Ectodermal cell (in vitro differentiated cells): ENCODE results near the gene LEUTX. TPM values are rescaled to one million over a fixed set of nuclear protein-coding genes. Genes with fewer than 3 reads are reported as not detected.

Experiments used
- H3K27ac ChIP-seq: 2 replicates; pipeline ENCODE4 v1.7.0; 2013; ENCODE audit warnings: mild to moderate bottlenecking, low read depth, low read length; ENCODE audit not compliant: insufficient read depth, poor library complexity, severe bottlenecking
- H3K27me3 ChIP-seq: 2 replicates; pipeline ENCODE4 v1.7.0; 2013; ENCODE audit warnings: mild to moderate bottlenecking, low read length; ENCODE audit not compliant: insufficient read depth, control insufficient read depth, poor library complexity, severe bottlenecking
- H3K36me3 ChIP-seq: one replicate; pipeline ENCODE4 v1.7.0; 2013; ENCODE audit warnings: low read length; ENCODE audit not compliant: control insufficient read depth, insufficient read depth
- H3K4me1 ChIP-seq: one replicate; pipeline ENCODE4 v1.7.0; 2013; ENCODE audit warnings: low read length; ENCODE audit not compliant: control insufficient read depth, insufficient read depth
- H3K4me3 ChIP-seq: 2 replicates; pipeline ENCODE4 v1.7.0; 2013; ENCODE audit warnings: low read depth, low read length, control low read depth; ENCODE audit not compliant: insufficient read depth
- H3K9me3 ChIP-seq: 2 replicates; pipeline ENCODE4 v1.7.0; 2013; ENCODE audit warnings: mild to moderate bottlenecking, low read length, moderate library complexity; ENCODE audit not compliant: control insufficient read depth
- WGBS, 2 experiments: methylation state at CpG; one replicate each; pipeline ENCODE4 v1.1.7; 2013; ENCODE audit warnings: missing lambda C conversion rate in 2 of 2; 5-methylcytosine and 5-hydroxymethylcytosine counted together
- polyA plus RNA-seq, 4 experiments: library from polyadenylated mRNA; stranded (reverse); fragments of 50-300 nt; gene quantifications; one replicate each; pipeline ENCODE4 v1.2.3, GENCODE V29; 2013

The LEUTX gene
- polyA plus RNA-seq (2013, experiment 1 of 4) = not detected
- not detected for polyA plus RNA-seq (2013, experiment 2 of 4)
- not detected for polyA plus RNA-seq (2013, experiment 3 of 4)
- not detected for polyA plus RNA-seq (2013, experiment 4 of 4)

GRCh38 chr19:39778763-39779162 is at the start of gene LEUTX:
LEUTX (plus strand) TSS chr19:39778854; CDS start chr19:39778921, 67 bp downstream.
- Histone ChIP-seq H3K4me1 (no peaks in the 10 kb centered on the region), H3K27ac (no peak within 1 kb of the TSS), H3K9me3 (no peaks in the 10 kb centered on the region), H3K36me3 (no peaks in the 10 kb centered on the region), H3K4me3 (no peak within 1 kb of the TSS), H3K27me3 (no peaks in the 10 kb centered on the region)
- WGBS, 2 experiments = 78 to 82% methylated on average over 4 of the region's 4 CpGs

GRCh38 chr19:39729594-39729993 is 49.1 kb upstream of the LEUTX start:
- Histone ChIP-seq H3K27ac (no peak overlapping the region), H3K4me1 (no peaks in the 10 kb centered on the region), H3K27me3 (peaks cover 6% of the 10 kb centered on the region), H3K36me3 (no peaks in the 10 kb centered on the region), H3K4me3 (no peak overlapping the region), H3K9me3 (no peaks in the 10 kb centered on the region)
- WGBS, 2 experiments = 65 to 87% methylated on average over 3 to 4 of the region's 4 CpGs

- no peaks in the 10 kb centered on the region for H3K9me3 ChIP-seq
- no peak overlapping the region for H3K27ac ChIP-seq
- peaks cover 6% of the 10 kb centered on the region for H3K27me3 ChIP-seq
- no peaks in the 10 kb centered on the region for H3K4me1 ChIP-seq
- 92% methylated on average over 1 of the region's 1 CpG; no CpG with 5 or more reads in 1 of the 2 experiments for WGBS, 2 experiments
- no peaks in the 10 kb centered on the region for H3K36me3 ChIP-seq
- no peak overlapping the region for H3K4me3 ChIP-seq
These were observed 47.0 kb upstream of the LEUTX start for GRCh38 chr19:39731685-39732084.

GRCh38 chr19:39733841-39734240 is 44.8 kb upstream of the LEUTX start:
- H3K4me3 ChIP-seq = no peak overlapping the region
- H3K4me1 ChIP-seq = peaks cover 2% of the 10 kb centered on the region
- H3K36me3 ChIP-seq = no peaks in the 10 kb centered on the region
- 76 to 82% methylated on average over 2 of the region's 2 CpGs for whole genome bisulfite sequencing, 2 experiments
- no peak overlapping the region for H3K27ac ChIP-seq
- no peaks in the 10 kb centered on the region for H3K9me3 ChIP-seq
- H3K27me3 ChIP-seq = no peaks in the 10 kb centered on the region

- Histone ChIP-seq H3K4me1 (peaks cover 3% of the 10 kb centered on the region), H3K36me3 (no peaks in the 10 kb centered on the region), H3K27ac (no peak overlapping the region), H3K9me3 (no peaks in the 10 kb centered on the region), H3K4me3 (no peak overlapping the region), H3K27me3 (no peaks in the 10 kb centered on the region)
- WGBS, 2 experiments = 89 to 90% methylated on average over 1 of the region's 3 CpGs
These were observed 43.0 kb upstream of the LEUTX start for GRCh38 chr19:39735688-39736087.

- Histone ChIP-seq H3K4me1 (peaks cover 3% of the 10 kb centered on the region), H3K27me3 (no peaks in the 10 kb centered on the region), H3K36me3 (no peaks in the 10 kb centered on the region), H3K9me3 (no peaks in the 10 kb centered on the region), H3K4me3 (no peak overlapping the region), H3K27ac (no peak overlapping the region)
- WGBS, 2 experiments = 64 to 65% methylated on average over 4 of the region's 5 CpGs
These were observed 42.6 kb upstream of the LEUTX start for GRCh38 chr19:39736088-39736487.

GRCh38 chr19:39737351-39737750 is 41.3 kb upstream of the LEUTX start:
- no peak overlapping the region for H3K4me3 ChIP-seq
- H3K4me1 ChIP-seq = peaks cover 3% of the 10 kb centered on the region
- H3K27ac ChIP-seq = no peak overlapping the region
- 87 to 93% methylated on average over 3 of the region's 3 CpGs for WGBS, 2 experiments
- no peaks in the 10 kb centered on the region for H3K27me3 ChIP-seq
- no peaks in the 10 kb centered on the region for H3K9me3 ChIP-seq
- H3K36me3 ChIP-seq = no peaks in the 10 kb centered on the region

- no peaks in the 10 kb centered on the region for H3K36me3 ChIP-seq
- WGBS, 2 experiments = 74 to 78% methylated on average over 3 of the region's 3 CpGs
- no peaks in the 10 kb centered on the region for H3K9me3 ChIP-seq
- no peak within 1 kb of the TSS for H3K4me3 ChIP-seq
- H3K27ac ChIP-seq = no peak within 1 kb of the TSS
- no peaks in the 10 kb centered on the region for H3K27me3 ChIP-seq
- H3K4me1 ChIP-seq = peaks cover 3% of the 10 kb centered on the region
These were observed 40.8 kb upstream of the LEUTX start, which contains the start of gene CLC for GRCh38 chr19:39737891-39738290. CLC (minus strand) TSS chr19:39738029; CDS start chr19:39737952, 77 bp downstream.

GRCh38 chr19:39738814-39739213 is 39.8 kb upstream of the LEUTX start:
- no peaks in the 10 kb centered on the region for H3K27me3 ChIP-seq
- no peak overlapping the region for H3K4me3 ChIP-seq
- no peak overlapping the region for H3K27ac ChIP-seq
- H3K4me1 ChIP-seq = peaks cover 3% of the 10 kb centered on the region
- H3K9me3 ChIP-seq = no peaks in the 10 kb centered on the region
- 56 to 62% methylated on average over 2 to 3 of the region's 3 CpGs for WGBS, 2 experiments
- H3K36me3 ChIP-seq = no peaks in the 10 kb centered on the region

- Histone ChIP-seq H3K36me3 (no peaks in the 10 kb centered on the region), H3K9me3 (no peaks in the 10 kb centered on the region), H3K4me3 (no peak overlapping the region), H3K27ac (peak overlapping the region; percentile 22), H3K4me1 (peaks cover 3% of the 10 kb centered on the region), H3K27me3 (no peaks in the 10 kb centered on the region)
- WGBS, 2 experiments = 76 to 100% methylated on average over 1 of the region's 1 CpG
These were observed 38.3 kb upstream of the LEUTX start for GRCh38 chr19:39740395-39740794.

GRCh38 chr19:39745643-39746042 is 33.0 kb upstream of the LEUTX start:
- Histone ChIP-seq H3K9me3 (no peaks in the 10 kb centered on the region), H3K36me3 (no peaks in the 10 kb centered on the region), H3K27ac (no peak overlapping the region), H3K4me3 (no peak overlapping the region), H3K27me3 (no peaks in the 10 kb centered on the region), H3K4me1 (no peaks in the 10 kb centered on the region)
- 83 to 89% methylated on average over 3 of the region's 3 CpGs for WGBS, 2 experiments
